ENCODE measurements around the gene ZNF469.
"Not testable (repeated sequence)": the region's sequence is repeated elsewhere in the genome, so short reads cannot be mapped to it uniquely, and the experiment has no call there.

ZNF469 gene

DNA sequence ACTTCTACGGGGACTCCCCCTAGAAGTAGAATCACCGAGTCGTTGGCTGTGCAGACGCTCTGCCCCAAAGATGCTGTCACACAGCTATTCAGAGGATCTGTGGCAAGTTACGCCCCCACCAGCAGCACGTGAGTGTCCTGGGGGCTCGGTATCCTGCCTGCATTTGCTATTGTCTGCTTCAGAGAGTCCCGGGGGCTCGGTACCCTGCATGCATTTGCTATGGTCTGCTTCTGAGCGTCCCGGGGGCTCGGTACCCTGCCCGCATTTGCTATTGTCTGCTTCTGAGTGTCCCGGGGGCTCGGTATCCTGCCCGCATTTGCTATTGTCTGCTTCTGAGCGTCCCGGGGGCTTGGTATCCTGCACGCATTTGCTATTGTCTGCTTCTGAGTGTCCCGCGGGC is 23.8 kb upstream of the ZNF469 start:
- no peak for DNase-seq

DNA sequence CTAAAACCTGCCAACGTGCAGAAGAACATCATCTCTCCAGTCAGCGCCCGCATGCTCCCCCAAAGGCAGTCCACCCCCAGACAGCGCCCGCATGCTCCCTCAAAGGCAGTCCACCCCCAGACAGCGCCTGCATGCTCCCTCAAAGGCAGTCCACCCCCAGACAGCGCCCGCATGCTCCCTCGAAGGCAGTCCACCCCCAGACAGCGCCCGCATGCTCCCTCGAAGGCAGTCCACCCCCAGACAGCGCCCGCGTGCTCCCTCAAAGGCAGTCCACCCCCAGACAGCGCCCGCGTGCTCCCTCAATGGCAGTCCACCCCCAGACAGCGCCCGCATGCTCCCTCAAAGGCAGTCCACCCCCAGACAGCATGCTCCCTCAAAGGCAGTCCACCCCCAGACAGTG is 22.4 kb upstream of the ZNF469 start:
- DNase-seq = not testable (repeated sequence)

DNA sequence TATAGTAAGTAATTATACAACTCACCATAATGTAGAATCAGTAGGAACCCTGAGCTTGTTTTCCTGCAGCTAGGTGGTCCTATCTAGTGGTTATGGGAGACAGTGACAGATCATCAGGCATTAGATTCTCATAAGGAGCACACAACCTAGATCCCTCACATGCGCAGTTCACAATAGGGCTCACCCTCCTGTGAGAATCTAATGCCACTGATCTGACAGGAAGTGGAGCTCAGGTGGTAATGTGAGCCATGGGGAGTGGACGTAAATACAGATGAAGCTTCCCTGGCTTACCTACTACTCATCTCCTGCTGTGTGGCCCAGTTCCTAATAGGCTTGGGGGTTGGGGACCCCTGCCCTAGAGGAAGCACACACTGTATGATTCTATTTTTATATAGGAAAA is 21.8 kb upstream of the ZNF469 start:
- DNase-seq = no peak

DNA sequence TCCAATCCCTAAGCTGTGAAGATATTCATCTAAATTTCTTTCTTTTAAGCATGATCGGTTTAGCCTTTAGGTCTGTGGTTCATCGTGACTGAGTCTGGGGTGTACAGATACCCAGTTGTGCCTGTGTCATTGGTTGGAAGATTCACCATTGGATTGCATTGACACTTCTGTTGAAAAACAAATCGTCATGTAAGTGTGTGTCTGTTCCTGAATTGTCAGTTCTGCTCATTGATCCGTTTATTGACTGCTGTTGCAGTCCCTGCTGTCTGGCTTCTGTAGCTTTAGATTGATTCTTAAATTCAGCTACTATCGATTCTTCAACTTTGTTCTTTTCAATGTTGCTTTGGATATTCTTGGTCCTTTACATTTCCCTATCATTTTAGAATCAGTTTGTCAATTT is 21.0 kb upstream of the ZNF469 start:
- DNase-seq = no peak

DNA sequence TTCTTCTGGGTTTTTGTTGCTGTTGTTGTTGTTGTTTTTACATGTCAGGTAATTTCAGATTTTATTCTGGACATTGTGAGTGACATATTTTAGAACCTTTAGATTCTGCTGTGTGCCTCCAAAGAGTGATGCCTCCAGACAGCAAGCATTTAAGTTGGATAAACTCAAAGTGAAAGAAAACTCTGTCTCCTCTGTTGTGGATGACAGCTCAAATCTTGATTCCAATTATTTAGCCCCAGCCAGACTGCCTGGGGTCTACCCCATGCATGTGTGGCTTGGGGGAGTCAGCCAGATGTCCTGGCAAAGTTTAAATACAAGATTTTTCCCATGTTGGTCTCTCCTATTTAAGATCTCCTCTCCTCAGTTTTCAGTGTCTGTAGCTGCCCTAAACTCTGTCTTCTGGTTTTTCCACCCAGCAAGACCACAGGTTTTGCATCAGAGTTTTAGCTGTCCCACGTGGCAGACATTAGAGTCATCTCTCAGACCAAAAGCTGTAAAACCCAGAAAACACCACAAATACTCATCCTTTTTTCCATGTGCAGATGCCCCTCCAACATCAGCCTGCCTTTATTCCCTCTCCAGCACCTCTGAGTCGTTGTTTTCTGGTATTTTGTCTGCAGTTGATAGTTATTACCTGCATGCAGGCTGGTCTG is 19.4 kb upstream of the ZNF469 start:
- no peak for DNase-seq

DNA sequence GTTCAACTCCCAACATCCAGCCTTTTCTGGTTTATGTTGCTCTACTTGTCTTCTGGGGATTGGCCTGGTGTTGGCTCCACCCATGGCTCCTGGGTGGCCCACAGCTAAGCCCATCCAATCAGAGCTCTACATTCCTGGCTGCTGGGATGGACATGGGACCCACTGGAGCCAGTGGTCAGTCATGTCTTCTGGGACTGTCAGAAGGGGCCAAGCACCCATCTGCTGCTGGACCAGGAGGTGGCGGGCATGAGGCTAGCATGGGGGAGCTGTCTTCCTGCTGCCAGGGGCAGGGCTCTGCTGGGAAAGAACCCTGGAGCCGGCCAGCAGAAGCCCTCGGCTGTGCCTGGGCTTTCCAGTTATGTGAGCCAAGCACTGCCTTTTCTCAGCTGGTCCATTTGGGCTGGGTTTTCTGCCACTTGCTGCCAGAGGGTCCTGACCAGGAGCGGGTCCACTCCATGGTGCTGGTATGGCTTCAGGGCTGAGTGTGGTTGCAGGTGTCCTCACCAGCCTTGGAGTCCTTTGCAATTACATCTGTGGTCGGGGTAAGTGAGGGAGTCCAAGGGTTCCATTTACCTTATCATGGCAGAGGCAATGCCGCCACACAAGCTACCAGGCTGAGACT is 17.4 kb upstream of the ZNF469 start:
- DNase-seq = no peak

DNA sequence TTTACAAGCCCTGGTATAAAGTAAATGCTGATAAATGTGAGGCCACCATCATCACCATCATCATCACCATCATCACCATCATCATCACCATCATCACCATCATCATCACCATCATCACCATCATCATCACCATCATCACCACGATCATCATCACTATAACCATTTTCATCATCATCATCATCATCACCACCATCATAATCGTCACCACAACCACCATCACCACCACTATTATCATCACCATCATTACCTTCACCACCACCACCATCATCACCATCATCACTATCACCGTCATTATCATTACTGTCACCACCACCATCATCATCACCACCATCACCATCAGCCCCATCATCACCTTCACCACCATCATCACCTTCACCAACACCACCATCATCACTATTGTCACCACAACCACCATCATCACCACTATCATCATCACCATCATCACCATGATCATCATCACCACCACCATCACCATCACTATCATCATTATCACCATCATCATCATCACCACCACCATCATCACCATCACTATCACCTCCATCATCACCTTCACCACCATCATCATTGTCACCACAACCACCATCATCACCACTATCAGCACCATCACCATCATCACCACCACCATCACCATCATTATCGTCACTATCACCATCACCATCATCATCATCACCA is 16.6 kb upstream of the ZNF469 start:
- DNase-seq = no peak

DNA sequence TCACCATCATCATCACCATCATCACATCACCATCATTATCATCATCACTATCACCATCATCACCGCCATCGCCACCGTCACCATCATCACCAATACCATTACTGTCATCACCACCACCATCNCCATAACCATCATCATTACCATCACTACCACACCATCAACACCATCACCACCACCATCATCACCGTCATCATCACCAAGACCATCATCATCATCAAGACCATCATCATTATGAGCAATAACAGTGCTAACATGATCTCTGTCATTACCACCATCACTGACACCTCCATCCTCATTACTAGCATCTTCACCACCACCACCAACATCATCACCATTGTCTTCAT is 16.1 kb upstream of the ZNF469 start:
- no peak for DNase-seq

DNA sequence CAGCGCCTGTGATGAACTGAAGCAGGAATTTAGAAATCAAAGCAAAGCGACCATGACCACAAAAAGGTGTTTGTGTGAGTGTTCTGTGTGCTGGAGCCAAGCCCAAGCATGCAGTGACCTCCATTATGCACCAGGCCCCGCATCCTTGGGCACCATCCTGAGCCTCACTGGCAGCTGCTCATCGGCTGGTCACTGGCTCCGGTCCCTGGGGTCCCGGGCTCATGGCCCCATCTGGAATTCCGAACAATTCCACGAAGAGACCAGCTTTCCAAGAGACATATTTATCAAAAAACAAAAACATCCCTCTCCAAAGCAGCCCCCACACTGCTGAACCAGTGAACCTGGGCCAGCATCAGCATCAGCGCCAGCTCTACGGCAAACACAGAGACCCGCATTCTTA is 15.2 kb upstream of the ZNF469 start:
- no peak for DNase-seq

DNA sequence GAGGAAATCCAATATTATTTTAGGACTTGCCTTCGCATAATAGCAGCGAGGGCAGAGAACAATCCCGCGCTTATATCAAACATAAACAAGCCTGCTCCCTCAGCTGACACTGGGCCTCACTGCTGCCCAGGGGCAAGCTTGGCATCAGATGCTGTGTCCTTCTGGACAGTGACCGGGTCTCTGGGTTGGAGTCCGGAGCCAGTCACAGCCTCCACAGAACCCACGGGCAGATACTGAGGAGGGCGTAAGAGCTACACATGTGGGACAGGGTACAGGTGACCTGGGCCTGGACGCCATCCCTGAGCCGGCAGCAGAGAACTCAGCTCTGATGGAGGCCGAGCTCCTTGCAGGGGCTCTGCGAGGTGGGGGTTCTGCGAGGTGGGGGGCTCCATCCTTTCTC is 14.7 kb upstream of the ZNF469 start:
- DNase-seq = no peak

DNA sequence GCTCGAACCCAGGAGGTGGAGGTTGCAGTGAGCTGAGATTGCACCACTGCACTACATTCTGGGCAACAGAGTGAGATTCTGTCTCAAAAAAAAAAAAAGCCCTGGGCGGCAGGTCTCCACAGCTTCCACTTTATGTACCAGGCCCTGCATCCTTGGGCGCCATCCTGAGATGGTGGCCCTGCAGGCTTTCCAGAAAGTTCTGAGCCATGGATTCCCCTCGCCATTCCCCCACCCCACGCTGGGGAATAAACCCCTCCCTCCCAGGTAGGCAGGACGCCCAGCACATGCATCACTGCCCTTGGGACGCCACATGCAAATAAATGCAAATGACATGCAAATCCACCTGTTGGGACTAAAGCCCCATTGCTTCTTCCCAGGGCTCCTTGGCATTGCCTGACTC is 13.8 kb upstream of the ZNF469 start:
- DNase-seq = no peak

DNA sequence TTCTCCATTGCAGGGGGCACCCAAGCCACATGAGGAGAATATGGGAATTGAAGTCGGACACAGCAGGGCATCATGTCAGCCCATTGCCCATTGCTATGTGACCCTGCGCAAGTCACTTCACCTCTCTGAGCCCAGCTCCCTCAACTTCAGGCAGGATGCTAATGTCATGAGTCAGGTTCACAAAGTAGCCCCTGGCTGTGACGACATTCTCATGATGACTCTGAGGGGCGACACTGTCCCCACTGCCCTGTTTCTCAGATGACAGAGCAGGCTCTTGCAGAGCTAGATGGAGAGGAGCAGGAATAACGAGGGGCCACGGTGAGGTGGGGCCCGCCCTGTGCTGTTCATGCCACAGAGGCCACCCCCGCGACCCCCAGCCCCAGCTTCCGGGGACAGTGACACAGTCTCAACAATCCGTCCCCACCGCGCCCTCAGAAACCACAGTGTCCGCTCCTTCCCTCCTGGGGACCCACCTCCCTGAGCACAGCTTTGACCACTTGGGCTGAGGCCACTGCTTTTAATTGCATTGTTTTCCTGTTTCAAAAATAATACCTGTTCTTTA is 13.2 kb upstream of the ZNF469 start:
- no peak for DNase-seq

DNA sequence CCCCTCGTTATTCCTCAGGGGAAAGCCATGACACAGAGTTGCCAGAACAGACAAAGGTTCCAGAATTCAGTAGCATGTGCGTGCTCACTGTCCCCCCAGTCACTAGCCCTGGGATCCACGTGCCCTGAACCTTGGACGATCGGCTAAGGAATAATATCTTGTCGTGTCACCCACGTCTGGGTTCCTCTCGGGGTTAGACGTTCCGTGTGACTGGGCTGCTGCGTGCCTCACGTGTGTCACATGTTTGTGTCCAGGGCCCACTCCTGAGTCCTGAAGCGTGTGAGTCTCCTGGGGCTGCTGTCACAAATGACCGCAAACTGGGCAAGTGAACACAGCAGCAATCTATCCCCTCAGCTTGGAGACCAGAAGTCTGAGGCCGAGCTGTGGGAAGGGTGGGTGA is 12.4 kb upstream of the ZNF469 start:
- DNase-seq = no peak

DNA sequence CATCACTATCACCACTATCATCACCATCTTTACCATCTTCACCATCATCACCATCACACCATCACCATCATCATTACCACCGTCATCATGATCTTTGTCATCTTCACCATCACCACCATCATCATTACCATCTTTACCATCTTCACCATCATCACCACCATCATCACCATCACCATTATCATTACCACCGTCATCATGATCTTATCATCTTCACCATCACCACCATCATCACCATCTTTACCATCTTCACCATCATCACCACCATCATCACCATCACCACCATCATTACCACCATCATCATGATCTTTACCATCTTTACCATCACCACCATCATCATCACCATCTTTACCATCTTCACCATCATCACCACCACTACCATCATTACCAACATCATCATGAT is 10.2 kb upstream of the ZNF469 start:
- no peak for DNase-seq

DNA sequence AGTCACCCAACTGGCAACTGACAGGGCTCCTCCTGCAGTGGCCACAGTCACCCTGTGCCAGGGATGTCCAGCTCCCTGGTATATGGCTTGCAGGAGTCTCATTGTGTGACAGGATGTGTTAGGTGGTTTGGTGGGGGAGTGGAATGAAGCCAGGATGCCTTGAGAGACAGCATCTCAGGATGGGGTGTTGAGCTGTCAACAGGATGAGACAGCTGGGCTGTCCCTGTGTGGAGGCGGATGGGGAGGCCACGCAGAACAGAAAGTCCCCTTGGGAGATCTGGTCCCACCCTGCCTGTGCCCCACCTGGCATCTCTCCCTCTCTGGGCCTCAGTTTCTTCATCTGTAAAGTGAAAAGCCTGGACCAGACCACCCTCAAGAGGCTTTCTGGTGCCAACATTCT is 9.5 kb upstream of the ZNF469 start:
- DNase-seq = no peak

DNA sequence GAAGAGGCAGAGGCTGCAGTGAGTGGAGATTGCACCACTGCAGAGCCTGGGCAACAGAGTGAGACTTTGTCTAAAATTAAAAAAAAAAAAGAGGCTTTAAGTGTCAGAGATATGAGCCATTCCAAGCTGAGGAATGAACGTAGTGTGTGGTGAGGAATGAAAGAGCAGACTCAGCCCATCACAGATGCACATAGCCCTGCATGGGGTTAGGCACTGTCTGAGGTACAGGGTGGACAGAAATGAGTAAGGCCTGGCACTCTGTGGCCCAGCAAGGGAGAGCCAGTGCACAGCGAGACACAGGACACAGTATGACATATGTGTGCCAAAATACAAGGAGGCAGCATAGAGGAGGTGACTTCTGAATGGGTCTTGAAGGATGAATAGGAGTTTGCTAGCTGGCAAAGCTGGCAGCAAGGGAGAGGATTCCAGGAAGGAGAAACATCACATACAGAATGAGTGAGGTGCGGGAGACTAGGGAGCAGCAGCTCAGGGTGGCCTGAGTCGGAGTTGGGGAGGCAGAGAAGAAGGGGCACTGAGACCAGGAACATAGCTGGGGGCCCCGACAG is 8.7 kb upstream of the ZNF469 start:
- no peak for DNase-seq

DNA sequence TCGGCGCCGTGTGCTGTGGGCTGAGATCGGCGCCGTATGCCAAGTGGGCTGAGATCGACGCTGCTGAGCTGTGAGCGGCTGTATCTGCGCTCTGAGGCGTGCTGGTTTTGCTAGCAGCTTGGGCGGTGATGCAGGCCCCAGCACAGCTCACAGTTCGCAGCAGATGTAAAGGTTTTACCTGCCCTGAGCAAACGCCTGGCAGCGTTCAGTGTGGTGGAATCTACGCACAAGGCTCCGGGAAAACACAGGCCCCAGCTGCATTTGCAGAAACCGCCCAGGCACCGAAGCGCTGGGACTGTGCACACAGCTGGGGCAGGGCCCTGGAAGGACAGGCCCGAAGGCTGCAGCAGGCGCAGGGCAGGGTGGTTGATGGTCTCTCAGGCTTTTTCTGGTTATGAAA is 8.0 kb upstream of the ZNF469 start:
- no peak for DNase-seq

DNA sequence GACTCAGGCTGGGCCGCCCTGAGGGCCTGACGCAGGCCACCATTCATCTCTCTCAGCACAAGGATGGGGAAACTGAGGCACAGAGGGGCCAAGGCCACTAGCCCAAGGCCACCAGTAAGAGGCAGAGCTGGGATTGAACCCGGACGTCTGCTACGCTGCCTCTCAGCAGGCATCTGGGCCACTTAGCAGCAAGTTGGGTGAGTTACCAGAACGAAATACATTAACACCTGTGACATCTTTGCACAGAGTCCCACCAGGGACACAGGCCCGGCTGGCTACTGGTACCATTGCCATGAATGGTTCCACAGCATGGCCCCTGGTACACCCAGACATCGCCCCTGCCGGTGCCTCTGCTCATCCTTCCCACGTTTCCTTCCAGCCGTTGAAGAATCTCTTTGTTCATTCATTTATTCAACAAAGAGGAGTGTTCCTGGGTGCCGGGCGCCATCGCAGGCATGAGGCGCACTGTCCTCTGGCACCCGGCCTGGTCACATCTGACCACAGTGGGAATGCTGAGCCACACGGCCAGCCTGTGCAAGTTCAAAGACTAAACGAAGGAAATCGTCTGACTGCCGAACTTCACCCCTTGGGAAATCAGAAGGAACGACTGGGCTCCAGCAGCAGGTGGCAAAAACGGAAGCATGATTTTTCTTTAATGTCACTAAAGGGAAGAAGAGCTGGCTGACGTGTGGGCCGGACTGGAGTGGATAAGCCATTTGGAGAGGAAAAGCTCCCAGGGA is 7.4 kb upstream of the ZNF469 start:
- no peak for DNase-seq

DNA sequence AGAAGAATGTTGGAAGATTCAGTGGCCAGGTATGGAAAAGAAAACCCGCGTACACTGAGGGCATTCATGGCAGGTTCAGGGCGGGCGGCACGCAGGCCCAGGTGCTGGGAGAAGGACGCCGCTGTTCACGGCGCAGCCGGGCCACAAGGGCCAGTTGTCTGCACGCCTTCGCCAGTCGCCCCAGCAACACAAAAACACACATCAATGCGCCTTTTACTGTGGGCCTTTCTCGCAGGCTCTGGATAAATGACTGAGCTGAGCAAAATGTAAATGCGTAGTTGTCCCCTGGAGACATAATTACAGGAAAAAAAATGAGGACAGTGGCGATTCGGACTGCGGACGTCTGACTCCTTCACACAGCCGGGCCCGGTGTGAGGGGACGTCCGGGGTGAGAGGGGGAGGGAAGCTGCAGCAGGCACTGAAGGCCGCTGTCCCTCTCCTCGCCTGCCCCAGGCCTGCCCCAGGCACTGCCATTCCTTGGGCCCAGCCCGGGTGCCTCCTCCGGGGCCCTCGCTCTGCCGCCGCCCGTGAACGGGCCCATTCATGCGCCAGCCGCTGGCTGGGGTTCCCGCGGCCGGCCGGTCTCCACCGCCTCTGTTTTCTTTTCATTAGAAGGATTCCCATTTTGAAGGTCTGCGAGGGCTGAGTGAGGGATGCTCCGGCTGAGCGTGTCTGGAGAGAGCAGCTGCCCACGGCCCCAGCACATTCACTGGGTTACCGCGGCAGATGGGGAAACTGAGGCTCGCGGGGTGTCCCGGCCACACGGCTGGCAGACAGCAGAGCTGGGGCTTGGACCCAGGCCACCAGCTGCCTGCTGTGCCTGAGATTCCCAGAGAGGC is 6.5 kb upstream of the ZNF469 start:
- DNase-seq = no peak

DNA sequence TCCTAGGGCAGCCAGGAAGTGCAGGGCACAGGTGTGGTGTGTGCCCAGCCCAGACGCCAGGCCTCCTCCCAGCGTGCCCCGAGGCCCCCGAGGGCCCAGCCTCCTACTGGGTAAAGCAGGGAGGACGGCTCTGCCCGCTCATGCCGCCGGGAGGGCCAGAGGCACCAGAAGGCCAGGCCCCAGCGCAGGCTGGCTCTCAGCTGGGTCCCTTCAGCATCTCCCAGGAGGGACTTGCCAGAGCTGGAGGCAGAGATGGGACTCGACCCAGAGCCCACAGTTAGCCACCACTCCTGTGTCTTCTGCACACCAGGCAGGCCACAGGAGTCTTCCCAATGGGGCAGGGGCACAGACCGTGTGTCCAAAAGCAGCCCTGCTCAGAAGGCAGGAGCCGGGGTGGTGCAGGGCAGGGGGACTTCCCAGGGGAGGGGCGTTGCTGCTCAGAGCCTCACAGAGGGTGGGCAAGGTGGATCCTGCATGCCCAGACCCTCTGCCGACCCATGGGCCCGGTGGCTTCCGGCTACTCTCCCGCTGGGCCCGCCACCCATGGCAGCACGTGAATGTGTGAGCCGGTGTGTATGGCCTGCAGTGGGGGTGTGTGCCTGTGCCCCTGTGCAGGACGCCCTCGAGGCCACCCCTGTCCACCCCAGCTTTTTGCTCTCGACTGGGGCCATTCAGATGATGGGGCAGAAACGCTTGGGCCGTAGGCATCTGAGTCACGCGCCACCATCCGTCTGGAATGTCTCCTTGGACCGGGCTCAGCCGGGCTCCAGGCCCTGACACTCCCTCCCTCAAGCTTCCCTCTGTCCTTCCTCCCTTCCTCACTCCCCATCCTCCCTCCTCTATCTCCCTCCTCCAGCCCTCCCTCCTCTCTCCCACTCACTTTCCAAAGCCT is 5.7 kb upstream of the ZNF469 start:
- DNase-seq = no peak

DNA sequence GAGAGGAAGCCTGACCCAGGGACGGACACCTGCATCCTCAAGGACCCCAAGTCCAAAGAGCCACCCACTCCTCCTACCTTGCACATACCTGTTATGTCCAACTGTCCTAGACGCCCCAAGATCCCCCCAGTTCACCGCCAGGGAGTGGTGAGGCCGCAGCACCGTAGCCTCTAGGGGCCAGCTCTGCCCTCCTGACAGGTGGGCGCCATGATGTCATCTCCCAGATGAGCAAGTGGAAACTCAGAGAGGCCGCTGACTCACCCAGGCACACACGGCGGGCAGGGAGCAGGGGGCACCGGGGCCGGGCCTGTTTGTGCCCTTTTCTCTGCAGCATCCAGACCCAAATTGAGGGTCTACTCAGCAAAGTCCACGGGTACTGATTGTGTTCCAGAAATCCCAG is 4.8 kb upstream of the ZNF469 start:
- no peak for DNase-seq

All from NCI-H1092 treated with DMSO at 0.1 percent for 48 hours (cell line).